Inflammatory macrophage treated with lipopolysaccharide for 4 hours (primary cell): ENCODE results near the gene SH3RF2.

ENCODE experiments used
- DNase-seq: peaks from one replicate; pipeline ENCODE4 v3.0.0-alpha.2; 2020

Gene SH3RF2

DNA sequence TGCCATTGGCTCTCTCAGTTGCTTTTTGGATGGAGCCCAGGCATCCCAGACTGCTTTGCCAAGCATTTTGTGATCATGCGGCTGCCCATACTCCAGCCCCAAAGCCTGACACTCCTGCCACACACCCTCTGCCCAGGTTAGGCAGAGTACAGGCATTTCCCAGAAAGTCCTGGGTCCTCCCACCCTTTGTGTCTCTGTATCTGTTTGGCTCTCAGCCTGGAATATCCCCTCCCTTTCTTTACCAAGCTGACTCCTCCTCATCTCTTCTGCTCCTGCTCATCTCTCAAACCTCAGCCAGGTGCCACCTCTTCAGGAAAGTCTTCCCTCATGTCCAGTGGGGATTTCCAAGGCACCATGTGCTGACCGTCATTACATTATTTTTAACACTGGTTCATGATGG, 14.3 kb upstream of the SH3RF2 start:
- DNase-seq, result no peak

DNA sequence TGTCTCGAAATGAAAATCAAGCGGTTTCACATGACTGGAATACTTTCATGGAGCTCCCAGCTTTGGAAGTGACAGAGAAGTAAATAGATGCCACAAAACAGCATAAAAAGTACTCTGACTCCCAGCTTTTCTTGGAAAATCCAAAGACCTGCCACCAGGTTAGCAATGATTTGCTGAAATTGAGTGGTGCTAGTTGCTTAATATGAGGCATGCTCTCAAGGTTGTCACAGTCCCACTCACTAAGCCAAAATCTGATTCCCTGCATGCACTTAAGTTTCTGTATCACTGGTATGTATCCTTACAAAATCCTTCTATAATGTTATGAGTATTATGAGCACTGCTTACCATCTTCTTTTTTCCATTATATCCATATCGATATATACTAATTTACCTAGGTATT, 13.0 kb upstream of the SH3RF2 start:
- no peak for DNase-seq

GRCh38 chr5:145924849-145925248, 11.5 kb upstream of the SH3RF2 start:
- DNase-seq, result no peak

DNA sequence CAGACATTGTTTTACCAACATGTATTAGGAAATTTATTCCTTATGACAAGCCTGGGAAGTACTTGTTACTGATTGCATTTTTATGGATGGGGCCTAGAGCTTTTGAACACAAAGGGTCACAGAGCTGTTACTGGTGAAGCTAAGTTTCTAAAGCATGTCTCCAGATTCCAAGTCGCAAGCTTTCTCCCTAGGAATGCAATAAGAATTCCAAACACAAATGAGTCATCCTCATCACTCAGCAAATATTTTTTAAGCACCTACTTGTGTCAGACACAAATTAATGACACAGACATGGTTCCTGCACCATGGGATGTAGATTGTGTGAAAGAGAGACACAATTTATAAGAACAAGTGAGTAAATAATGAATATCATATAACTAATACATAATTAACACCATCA, 11.0 kb upstream of the SH3RF2 start:
- no peak for DNase-seq

GRCh38 chr5:145925803-145926202, 10.6 kb upstream of the SH3RF2 start:
- DNase-seq, result peak; percentile 76

- DNase-seq, result no peak
Measured at GRCh38 chr5:145931718-145932117, 4.7 kb upstream of the SH3RF2 start.

- no peak for DNase-seq
Measured at GRCh38 chr5:145934276-145934675, 2.1 kb upstream of the SH3RF2 start.

DNA sequence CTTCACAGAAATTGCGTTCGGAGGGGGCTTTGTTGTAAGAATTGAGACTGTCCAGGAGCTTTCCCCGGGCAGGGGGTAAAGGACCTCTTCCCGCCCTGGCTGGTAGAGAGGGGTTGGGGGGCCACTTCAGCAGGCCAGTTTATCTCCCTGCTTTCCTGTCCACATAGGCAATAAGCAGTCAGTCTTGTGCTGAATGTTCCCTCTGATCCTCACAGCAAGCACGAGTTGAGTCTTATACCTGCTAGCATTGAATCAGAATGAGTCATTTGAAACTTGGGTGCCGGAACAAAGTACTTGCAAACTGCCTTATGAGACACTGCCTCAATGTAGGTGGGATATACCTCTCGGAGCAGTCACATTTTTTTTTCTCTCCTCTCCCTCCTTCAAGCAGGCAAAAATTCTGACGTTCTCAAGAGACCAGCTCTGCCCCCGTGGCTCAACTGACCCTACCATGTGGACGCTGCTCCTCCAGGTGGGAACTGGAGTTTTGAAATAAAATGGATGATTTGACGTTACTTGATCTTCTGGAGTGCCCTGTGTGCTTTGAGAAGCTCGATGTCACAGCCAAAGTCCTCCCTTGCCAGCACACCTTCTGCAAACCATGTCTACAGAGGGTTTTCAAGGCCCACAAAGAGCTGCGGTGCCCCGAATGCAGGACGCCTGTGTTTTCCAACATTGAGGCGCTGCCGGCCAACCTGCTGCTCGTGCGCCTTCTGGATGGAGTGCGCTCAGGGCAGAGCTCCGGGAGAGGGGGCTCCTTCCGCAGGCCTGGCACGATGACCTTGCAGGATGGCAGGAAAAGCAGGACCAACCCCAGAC, 1.3 kb downstream of the SH3RF2 start:
- DNase-seq, result no peak

DNA sequence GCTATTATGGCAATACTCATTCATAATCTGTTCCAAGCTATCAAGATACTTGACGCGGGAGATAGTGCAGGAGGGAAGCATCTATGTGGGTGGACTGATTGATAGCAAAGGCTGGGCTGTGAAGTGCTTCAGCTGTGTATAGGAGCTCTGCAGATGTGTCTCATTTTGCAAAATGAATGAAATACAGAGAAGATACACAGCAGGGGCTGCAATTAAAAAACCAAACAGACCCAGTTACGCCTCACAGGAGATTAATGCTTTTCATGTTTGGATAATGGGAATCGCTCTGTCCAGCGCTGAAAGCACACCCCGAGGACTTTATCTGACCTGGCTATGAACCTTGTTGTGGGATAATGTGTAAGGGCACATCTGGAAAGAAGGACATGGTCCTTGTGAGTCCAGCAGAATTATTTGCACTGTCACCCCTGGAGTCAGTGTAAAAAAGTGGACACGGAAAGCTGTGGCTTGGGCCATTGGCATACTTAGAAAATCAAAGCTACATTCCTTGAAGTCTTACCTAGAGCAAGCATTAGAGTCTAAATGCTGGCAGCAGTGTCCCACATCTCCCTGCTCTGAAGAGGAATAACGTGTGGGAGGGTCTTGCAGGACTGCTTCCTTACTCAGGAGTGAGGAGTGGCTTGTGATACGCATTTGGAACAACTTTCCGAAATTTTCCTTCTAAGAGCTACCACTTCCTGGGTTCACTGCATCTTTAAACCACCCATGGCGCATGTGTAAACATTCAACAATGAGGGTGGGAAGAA, 2.6 kb downstream of the SH3RF2 start:
- no peak for DNase-seq

DNA sequence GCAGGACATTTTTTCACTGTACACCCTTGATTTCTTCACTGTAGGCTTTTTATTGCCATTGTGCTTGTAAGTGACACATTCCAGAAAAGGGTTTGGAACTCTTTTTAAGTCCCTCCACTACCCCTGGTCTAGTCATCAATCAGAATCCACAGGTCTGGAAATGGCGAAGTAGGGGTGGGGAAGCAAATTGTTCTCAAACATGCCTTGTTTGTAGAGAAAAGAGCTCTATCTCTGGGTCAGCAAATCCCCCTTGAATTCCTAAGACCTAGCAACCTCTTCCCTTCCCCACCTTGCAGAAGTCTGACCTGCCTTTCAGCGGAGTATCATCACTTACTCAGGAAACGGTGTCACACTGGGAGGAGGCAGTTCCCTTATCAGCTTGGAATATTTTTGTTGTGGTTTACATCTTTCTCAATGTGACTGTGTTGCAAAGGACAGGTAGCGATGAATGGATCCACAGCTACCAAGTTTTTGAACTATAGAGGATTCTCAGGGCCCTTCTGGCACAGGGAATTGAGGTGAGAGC, 3.2 kb downstream of the SH3RF2 start:
- DNase-seq, result no peak

DNA sequence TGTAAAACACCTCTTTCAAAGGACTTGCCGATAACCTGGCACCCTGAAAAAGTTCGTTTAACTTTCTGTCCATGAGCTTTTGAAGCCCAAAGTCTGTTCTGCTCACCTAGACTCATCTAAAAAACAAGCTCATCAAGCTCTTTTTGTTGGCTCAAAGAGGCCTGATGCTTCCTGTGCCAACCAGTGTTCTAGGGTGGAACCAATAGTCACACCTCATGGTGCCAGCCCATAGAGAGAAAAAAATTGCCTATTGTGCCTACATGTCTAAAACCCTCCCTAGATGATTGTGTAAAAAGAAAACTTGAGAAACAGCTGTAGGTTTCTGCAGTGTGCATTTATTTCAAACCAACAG, 4.7 kb downstream of the SH3RF2 start:
- no peak for DNase-seq

DNA sequence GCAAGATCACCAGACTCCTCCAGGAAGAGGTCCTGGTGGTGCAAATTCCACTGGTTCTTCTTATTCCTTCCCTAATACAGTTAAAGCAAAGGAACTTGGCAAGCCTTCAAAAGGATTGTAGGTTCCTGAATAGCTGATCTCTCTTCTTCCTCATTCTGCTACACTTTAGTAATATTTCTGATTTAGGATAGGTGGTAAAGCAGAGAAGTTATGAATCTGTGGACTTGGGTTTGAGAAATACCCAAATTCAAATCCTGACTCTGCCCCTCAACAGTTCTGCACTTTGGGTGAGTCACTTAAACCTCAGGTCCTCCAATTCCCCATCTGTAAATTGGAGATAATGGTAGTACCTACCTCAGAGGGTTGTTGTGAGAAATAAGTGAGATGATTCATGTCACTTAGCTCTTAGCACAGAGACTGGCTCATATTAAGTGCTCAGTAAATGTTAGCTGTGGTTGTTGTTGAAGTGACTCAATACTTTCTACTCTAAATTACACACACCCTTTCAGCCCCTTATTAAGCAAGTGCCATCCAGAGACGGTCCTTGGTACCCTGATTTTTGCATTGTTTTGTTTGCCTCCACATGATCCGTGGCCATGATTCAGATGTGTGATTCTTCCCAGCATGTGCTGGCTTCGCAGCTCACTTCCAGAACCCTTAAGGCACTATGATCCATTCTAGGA, 5.2 kb downstream of the SH3RF2 start:
- peak; percentile 43 for DNase-seq

DNA sequence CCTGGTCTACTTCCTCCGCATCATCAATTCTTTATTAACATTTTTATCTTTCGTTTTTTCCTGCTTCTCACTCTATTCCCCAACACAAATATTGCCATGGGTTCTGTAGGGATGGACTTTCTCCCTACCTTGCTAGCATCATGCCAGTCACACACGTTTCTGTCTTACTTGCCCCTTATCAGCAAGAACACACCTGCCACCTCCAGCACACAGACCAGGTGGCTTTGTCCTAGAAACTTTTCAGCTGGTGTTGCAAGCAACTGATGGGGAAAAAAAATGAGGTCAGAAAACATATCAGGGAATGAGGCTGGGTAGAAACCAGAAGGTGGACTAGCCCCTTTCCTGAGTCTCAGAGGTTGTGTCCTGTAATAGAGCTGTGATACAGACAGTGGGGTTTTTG, 5.8 kb downstream of the SH3RF2 start:
- DNase-seq, result no peak

GRCh38 chr5:145942749-145943148, 6.4 kb downstream of the SH3RF2 start:
- no peak for DNase-seq

GRCh38 chr5:145943674-145944121, 7.3 kb downstream of the SH3RF2 start:
- DNase-seq, result peak; percentile 21

GRCh38 chr5:145944328-145944727, 8.0 kb downstream of the SH3RF2 start:
- no peak for DNase-seq

- no peak for DNase-seq
Measured at GRCh38 chr5:145945620-145946111, 9.3 kb downstream of the SH3RF2 start.

DNA sequence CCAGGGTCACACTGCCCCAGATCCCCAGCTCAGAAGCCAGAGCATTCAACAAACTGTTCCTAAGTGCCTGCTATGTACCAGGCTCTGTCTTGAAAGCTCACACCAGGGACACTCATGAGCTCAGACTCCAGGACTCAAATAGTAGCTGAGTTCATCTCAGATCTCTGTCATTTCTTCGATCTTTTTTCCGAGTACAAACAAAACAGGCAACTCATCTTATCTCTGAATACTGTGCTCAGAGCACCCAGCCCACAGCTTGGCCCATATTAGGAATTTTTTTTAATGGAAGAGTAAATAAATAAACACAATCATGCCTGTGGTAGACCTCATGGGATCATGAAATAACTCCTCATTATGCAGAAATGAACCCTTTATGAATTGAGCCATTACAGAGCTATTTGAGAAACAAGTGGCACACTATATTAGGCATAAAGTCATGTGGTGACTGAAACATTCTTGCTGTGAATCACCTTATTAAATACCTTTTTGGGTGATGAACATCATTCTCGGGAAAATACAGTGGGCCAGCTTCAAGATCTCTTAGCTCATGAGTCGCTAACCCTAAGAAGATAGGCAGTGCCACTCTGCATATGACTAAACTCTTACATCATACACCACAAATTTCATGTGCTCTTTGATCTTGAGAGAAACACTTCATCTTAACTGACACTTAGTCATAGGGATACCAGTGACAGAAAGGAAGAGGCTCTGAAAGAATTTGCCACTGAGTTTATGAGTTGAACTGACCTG, 9.9 kb downstream of the SH3RF2 start:
- peak; percentile 89 for DNase-seq

GRCh38 chr5:145947581-145947980, 11.2 kb downstream of the SH3RF2 start:
- no peak for DNase-seq

DNA sequence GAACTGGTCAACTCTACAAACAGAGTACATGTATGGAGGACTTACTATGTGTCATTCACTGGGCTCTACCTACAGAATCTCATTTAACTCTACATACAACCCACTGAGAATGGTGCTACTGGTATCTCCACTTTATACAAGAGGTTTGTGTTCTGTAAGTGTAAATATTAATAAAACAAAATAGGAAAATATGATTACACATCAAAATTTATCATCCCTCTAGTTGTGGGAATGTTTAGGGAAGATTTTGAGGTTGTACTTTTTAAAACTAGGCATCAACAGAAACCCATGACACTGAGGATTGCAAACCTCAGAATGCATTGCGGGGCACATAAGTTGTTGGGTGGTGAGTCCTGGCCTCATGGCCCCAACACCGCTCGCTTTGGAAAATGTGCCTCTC, 11.7 kb downstream of the SH3RF2 start:
- DNase-seq, result no peak

DNA sequence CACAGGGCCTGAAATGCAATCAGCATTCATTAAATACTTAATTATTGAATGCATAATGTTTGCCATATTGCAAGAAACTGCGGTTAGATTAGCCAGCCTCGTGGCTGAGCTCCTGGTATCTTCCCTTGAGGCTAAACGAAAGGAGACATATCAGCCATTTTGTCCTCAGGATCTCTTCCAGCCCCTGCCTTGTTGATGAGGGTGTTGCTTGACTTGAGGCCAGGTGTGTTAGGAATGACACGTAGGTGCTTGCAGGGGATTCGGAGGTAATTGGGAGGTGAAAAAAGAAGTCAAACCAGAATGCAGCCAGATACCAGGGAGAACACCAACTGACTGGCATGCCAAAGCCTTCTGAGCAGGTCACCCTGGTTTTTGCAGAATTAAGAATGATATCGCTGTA, 12.5 kb downstream of the SH3RF2 start:
- DNase-seq, result no peak

GRCh38 chr5:145949474-145949873, 13.1 kb downstream of the SH3RF2 start:
- no peak for DNase-seq

DNA sequence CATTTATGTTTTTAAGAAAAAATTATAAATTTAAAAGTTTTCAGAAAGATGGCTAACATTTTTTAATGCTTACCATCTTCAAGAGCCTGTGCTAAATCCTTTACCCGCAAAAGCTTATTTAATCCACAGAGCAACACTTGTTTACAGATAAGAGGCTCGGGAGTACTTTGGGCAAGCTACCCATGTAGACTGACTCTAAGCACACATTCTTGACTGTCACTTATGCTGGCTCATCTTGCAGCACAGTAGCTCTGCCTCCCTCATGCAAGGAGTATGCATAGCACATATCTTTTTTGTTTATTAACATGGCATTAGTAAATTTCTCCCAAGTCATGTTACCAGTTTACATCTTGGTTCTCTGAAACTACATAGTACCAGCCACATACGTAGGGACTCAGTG, 14.7 kb downstream of the SH3RF2 start:
- DNase-seq, result no peak
